Activated T-cell treated with anti-CD3 and anti-CD28 coated beads, Interleukin-2, amount 50 U/mL, for 48 hours (primary cell): Measurements from ENCODE around the gene KAZN.

Experiments used
- DNase-seq, 2 experiments: peaks; one replicate each; pipeline ENCODE4 v3.0.0-alpha.2; 2020

Gene KAZN

DNA sequence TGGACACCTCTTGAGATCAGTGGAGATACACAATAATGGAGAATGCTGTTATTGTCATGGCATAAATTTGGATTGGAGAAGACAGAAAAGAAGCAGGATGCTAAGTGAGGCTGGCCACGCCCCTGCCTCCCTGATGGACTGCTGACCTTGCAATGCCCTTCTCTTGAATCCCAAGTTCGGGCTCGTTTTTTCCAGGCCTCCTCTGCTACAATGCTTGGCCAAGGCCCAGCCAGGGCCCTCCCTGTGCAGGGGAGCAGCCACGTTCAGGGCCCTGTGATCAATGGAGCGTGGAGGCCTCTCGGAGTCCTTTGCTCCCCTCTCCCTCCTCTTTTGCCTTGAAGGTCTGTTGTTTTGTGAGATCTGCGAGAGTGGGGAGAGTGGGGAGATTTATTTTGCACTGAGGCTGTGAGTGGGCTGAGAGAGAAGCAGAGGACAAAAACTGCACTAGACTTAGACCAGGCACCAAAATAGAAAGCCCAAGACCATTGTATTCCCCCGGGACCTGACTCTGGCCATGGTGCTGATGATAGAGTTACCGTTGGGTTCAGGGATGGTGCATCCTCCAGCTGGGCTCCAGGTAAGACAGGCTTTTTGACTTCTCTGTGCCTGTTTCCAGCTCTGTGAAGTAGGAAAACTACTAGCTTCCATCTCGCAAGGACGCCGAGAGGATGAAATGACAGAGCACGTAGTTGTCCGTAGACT, 268.6 kb downstream of the KAZN start:
- DNase-seq, result no peak

DNA sequence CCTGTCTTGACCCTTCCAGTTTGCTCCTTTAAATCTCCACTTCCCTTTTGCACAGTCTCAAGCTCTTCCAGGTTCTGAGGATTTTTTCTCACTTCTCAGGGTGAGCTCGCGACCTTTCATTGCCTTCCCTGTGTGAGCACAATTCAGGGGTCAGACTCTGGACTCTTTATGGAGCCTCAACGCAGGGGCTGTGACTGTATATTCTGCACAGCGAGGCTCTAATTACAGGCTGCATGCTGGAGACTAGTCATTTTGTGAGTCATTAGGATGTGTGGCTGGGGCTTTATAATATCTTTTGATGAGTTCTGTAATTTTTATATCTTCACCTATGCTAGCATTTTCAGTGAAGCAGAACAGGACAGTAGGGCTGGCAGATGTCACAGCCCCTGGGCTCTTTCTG, 270.7 kb downstream of the KAZN start:
- DNase-seq, result no peak

DNA sequence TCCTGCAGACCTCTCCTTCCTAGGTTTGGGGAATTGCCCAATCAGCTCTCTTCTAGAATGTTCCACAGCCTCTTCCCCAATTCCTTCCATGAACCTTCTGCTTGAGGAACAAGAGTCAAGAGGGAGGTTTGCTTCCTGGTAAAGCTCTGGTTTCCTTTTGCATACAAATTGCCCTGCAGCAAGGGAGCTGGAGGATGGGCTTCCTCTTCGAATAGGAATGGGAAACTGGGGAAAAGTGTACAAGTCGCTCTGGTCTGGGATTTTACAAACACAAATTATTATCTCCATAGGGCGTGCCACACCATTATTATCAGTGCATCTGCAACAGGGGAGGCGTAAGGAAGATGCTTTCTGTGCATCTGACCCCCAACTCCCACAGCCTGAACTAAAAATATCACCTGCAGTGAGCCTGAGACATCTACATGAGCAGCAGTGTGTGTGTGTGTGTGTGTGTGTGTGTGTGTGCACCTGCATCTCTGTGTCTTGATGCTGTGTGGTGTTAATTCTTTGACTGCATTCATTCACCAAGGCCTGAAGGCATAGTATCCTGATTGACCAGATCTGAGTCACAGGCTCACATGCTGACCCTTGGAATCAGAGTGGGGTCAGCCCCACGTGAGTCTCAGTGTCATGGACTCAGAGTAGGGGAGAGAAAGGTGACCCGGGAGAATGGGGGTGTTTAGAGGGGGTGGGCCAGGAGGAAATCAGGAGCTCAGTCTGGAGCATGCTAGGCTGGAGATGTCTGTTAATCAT, 272.9 kb downstream of the KAZN start:
- no peak for DNase-seq

DNA sequence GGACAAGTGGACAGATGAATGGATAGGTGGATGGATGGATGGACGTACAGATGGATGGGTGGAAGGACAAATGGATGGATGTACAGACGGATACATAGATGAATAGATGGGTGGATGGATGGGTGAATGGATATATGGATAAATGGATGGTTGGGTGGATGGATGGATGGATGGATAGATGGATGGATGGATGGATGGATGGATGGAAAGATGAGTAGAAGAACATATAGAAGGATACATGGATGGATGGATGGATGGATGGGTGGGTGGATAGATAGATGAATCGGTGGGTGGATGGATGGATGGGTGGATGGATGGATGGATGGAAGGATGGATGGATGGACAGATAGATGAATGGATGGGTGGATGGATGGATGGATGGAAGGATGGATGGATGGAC, 274.3 kb downstream of the KAZN start:
- no peak for DNase-seq

DNA sequence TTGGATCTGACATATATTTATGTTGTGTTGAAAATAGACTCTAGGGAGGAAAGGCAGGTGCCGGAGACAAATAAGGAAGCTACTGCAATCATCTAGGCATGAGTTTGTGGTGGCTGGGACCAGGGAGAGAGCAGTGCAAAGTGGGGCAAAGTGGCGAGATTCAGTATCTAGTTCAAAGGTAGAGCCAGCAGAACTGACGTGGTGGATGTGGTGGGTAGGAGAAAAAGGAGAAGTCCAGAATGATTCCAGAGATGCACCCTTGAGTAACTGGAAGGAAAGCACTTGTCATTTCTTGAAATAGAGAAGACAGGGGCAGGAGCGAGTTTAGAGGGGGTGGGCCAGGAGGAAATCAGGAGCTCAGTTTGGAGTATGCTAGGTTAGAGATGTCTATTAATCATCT, 275.2 kb downstream of the KAZN start:
- DNase-seq, result no peak

DNA sequence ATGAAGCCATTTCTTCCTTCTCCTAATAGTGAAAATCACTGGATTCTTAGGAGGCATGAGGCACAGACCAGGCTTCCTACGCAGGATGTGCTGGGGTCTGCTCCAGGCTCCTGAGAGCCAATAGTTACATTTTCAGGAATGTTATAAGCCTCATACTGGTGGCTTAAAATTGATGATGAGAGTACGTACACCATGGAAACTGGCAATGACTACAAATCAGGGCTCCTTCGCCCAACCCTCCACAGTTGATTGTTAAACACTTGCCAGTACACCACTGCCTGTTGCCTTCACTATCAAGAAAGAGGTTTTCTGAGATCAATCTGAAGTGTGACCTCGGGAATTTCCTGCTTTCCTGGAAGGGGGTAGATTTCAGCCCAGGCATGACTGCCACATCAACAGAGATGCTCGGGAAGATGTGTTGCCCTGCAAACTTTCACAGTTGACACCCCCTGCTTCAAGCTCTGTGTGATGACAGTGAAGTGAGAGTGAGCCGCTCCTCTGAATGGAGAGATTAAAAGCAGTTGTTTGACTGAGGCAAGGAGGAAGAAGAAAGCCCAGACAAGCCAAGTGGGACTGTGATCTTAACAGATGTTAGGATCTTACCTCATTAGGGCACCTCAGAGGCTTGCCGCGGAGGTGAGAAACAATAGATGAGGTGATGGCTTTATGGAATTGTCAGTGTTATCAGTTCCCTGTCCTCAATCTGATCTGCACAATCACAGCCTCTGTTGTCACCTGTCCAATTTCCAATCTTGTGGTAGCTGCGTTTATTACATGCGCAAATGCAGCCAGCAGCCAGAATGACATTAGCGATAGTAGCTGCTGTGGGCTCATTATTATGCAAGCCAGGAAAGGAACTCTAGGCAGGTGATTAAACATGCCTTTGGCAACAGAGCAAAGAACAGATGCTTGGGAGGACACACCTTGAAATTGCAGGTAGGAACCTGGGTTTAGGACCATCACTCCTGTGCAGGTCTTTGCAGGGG, 277.3 kb downstream of the KAZN start:
- no peak for DNase-seq

DNA sequence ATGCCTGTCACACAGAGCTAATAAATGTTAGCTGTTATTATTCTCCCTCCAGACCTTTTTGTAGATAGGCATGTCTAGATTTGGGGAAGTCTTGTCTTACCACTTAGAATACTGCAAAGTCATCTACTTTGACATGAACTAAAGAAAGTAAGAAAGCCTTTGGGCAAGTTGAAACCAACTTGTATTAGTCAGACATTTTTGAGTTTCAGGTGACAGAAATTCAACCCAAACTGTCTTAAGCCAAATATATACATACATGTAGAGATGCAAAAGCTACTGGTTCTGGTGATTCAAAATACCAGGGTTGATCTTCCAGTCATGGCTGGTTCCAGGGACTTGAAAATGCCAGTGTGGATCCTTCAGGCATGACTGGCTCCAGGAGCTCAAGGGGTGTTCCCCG, 278.3 kb downstream of the KAZN start:
- DNase-seq, result no peak

DNA sequence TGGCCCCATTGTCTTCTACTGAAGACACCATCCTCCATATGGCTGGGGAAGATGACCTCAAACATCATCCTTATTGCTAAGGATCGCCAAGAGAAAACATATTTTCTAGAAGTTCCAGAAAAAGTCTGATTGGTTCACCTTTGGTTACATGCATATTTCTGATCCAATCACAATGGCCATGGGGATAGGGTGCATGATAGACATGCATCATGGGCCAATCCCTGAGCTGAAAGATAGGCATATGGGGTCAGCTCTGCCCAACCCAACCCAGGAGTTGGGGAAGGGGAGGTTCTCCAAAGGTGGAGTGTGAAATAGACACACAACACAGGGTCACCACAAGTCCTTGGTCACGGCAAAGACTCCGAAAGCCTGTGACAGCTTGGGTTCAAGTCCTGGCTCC, 278.7 kb downstream of the KAZN start:
- no peak for DNase-seq

DNA sequence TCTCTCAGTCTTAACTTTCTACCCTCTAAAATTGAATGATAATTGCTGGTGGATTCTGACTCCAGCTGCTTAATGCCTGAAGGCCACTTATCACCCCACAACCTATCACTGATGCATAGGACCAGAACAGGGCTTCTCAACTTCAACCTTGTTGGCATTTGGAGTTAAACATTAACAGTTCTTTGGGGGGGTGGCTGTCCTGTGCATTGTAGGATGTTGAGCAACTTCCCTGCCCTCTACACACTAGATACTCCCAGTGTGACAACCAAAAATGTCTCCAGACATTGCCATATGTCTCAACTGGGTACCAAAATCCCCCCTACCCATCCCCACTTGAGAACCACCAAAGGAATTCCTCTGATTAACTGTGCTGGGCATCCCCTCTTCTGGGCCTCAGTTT, 279.6 kb downstream of the KAZN start:
- no peak for DNase-seq

DNA sequence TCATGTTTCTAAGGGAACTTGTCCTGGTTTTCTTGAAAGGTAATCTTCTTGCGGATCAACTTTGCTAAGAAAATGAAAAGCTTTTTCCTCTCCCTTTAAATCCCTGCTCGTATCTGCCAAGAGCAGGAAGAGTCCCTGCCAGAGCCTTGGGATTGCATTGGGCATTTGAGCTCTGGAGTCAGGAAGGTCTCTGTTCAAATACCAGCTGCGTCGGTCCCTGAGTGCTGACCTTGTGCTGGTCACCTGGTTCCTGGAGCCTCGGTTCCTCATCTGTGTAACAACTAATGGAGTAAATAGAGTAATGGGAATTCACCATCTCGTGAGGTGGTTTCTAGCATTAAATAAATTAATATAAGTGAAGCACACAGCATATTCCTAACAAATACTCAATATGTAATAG, 280.5 kb downstream of the KAZN start:
- no peak for DNase-seq

DNA sequence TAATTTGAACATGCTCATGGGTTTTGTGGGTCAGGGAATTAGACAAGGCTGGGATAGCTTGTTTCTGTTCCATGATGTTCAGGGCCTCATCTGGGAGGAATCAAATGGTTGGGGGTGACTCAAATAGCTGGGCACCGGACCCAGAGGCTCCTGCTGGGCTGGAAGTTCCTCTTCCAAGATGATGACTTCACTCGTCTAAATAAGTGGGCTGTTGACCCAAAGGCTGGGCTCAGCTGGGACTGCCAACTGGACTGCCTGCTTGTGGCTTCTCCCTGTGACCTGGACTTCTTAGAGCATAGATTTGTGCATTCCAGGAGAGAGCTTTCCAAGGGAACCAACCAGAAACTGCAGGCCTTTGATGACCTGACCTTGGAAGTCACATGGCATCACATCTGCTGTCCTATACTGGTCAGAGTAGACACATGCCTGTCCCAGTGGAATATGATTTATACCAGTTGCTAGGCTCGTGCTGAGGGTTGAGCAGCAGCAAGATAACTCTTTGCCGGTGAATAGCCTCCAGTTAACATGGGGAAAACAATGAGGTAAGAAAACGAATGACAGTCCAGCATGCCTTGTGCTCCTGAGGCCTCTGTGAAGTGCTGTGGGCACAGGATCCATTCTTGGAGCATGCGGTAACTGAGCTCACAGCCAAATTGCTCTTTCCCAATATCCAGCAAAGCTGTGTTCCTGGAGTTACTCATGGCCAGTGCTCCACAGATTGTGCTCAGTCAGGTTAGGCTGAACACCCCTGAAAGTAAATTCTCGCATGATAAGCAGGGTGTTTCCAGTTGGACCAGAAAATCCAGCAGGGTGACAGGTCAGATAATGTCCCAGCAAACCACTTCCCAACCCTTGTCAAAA, 282.2 kb downstream of the KAZN start:
- DNase-seq, result no peak

DNA sequence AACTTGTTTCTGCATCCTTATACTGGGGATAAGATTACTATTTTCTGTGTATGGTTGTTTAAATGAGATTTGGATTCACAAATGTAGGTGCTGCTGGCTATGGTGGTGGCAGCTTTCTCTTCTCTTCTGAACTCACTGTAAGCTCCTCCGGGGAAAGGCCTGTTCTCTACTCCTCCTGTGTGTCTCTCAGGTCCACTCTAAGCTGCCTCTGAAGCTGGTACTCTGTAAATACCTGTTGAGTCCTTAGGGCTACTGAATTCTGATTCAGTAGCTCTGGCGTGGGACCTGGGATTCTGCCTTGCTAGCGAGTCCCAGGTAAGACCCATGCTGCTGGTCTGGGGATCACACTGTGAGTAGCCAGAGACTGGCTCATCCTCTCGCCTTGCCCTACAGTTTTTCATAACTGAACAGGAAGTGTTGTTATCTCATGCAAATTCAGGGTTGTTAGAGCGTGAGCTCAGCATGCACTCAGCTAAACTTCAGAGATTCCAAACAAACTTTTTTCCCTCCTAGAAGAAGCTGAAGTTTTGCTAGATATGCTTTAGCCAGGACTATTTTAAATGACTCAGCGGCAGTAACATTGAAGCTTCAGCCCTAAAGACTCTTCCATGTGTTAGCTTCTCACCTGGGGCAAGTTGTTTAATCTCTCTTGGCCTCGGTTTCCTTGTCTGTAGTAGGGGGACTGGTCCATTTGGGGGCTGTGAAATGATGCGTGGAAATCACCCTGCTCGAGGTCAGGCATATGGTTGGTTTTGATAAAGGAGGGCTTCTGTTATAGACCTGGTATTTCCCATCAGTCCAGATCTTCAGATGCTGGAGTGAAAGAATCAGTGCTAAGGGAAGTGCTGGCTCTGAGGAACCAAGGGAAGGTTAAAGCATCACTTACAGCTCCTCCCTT, 283.5 kb downstream of the KAZN start:
- no peak for DNase-seq

DNA sequence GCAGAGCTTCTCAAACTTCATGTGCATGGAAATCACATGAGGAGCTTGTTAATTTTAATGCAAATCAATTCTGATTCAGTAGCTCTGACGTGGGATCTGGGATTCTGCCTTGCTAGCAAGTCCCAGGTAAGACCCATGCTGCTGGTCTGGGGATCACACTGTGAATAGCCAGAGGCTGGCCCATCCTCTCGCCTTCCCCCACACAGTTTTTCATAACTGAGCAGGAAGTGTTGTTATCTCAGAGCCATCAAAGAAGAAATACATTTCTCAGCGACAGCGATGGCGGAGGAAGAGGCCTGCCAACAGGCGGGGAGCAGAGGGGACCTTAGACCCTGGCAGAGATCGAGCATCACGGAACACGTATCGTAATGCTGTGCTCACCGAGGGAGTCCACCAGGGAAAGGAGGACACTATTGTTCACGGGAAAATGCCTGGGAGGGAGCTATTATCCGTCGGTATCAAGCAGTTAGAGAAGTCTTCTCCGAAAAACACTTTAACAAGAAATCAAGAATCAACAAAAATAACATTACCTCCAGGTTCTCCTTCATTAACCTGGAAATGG, 286.2 kb downstream of the KAZN start:
- DNase-seq, result no peak

DNA sequence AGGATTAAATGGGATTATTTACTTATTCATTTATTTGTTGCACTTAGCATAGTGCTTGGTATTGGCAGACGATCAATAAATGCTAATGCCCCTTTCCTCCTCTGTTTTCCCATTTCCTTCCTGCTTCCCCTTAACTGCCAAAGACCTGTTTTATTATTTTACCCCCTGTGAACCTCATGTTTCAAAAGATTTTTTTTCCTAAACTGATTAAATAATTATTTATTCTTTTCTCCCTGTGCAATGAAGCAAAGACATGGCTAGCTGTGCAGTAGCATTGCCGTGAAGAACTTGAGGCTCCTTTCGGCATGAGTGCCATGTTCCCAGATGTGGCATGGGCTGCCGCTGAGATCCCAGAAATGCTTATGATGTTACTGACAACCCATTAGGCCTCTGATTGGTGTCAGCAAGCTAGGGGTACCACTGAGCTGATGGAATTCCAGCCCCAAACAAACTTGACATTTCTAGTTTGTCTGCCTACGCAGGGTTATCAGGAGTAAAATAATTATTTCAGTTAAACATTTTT, 288.6 kb downstream of the KAZN start:
- DNase-seq, result no peak

DNA sequence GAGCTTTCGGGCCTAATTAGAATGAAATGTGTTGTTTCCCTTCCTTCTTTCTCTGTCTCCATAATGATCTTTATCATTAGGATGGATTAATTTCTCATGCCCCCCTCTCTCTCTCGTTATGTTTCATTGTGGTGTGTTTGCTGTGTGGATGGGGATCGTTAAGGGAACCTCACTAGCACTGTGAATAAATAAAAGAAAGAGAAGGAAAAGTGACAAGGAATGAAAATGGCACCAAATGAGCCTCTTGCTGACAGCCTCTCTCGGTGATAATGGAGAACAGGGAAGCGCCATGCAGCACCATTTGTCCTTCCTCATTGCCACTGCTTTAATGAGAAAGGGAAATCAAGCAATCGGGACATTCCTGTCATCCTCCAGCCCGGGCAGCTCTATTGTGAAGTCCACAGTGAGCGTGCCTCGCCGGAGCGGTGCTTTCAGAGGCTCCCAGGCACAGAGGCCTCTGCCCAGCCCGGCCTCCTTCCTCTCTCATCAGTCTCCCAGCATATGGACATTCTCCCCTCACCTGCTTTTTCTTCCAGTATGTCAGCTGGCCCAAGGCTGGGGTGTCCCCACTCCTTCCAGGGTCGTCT, 289.4 kb downstream of the KAZN start:
- DNase-seq, result no peak

DNA sequence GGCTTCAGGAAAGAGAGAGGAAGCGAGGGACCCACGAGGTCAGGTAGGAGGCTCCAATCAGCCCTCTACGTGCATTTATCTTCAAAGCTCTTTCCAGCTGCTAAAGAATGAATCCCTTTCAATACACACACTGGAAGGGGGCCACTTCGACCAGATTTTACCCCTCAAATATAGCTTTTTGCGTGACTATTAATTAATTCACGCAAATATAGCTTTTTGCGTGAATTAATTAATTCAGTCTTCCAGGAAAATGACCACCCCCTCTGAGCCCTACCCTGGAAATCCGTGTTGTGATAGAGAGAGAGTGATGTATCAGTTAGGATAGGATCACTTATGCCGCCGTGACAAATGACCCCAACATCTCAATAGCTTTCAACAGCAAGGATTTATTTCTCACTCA, 289.9 kb downstream of the KAZN start:
- no peak for DNase-seq

DNA sequence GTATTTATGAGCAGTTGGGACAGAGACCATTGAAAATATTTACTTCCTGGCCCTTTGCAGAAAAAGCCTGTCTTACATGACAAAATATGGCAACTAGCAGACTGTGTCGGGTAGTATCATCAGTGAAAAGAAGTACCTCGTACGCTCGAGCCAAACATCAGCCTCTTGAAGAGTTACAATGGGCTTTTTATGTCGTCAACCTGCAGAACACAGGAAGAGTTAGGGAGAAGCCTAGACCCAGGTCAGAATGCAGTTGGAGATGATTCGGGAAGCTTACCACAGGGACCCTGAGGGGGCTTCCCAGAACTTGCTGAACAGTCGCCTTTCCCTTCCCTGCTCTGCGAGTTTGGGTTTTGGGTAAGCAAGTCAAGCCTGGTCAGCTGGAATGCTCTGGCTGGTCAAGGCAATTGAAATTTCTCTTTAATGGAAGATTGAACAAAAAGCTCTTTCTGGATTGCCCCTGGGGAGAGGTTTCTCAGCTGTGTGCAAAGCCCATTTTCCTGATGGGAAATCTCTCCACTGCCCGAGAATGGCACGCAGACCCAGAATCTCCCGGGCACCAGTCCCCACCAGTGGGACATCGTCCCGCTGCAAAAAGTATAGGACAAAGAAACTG, 291.4 kb downstream of the KAZN start:
- no peak for DNase-seq

DNA sequence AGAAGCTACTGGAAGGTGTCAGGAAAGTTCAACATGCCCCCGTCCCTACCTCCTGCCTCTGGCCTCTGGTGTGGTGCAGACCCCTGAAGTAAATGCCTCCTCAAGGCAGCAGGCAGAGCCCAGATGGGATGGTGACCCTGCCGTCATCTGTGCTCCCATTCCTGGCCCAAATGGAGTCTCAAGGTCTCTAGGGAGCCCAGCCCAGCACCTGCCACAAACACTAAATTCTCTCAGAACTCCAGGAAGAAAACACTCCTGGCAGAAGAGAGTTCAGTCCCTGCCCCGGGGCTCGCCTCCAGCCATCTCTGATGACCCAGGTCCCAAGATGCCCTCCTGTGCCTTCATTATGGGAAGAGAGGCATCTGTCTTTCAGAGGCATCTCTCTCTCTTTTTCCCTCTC, 293.5 kb downstream of the KAZN start:
- DNase-seq, result no peak

DNA sequence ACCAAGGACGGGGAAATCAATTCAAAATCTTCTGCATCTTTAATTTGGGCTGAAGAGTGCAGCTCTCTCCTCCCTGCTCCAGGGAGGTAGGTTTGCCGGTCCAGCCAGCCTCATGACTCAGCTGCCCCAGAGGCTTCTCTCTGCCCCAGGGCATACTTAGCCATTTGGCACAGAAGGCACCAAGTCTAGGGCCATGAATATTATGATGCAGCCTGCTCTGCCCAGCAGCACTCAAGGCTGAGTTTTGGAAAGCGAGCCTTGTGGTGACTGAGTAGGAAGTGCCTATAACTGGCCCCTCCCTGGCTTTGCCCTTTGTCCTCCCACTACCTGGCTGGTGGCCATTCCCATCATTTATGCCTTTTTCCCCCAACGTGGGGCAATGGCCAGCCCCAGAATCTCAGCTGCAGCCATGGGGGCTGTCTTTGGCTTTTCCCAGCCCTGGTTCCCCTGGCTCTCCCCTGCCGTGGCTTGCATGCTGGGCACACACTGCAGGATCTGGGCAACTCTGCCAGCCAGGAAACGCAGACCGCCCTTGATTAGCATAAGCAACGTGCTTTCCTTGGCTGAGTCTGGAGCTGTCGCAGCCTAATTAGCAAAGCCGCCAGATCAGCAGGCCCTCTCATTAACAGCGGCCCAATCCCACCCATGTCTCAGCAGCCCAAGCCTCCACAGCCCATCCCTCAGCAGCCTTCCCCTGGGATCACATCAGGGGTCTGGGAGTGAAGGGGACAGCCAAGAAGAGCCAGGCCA, 296.5 kb downstream of the KAZN start:
- no peak for DNase-seq
